Left ventricle myocardium inferior (tissue), 1 donor: ENCODE results near the gene GOLGA7B. TPM values are rescaled to one million over a fixed set of nuclear protein-coding genes. Genes with fewer than 3 reads are reported as not detected.

Experiments
- DNase-seq: peaks from one replicate; pipeline ENCODE4 v3.0.0-alpha.2; 2020
- H3K27ac ChIP-seq: fragments of 200-600 bp; replicated peaks from 2 replicates; pipeline ENCODE4 v1.8.0; 2021
- H3K27me3 ChIP-seq: fragments of 200-600 bp; 2 replicates; pipeline ENCODE4 v1.8.0; 2021; ENCODE audit warnings: low read depth
- H3K36me3 ChIP-seq: fragments of 200-600 bp; 2 replicates; pipeline ENCODE4 v1.8.0; 2021
- H3K4me1 ChIP-seq: fragments of 200-600 bp; 2 replicates; pipeline ENCODE4 v1.8.0; 2021
- H3K4me3 ChIP-seq: fragments of 200-600 bp; 2 replicates; pipeline ENCODE4 v1.8.0; 2021; ENCODE audit warnings: mild to moderate bottlenecking, moderate library complexity
- H3K9me3 ChIP-seq: fragments of 200-600 bp; replicated peaks from 2 replicates; pipeline ENCODE4 v1.8.0; 2021
- CTCF ChIP-seq: fragments of 200-600 bp; IDR thresholded peaks from 2 replicates; pipeline ENCODE4 v1.8.0; 2021; ENCODE audit warnings: antibody characterized with exemption, mild to moderate bottlenecking, borderline replicate concordance
- intact Hi-C: fragments of 100-400 bp; cut with micrococcal nuclease; formaldehyde crosslinking; loops from one replicate; pipeline ENCODE4 v1.11.0; 2022
- total RNA-seq: library from RNA; stranded (reverse); fragmentation: NEBNext Ultra II Directional; extraction: Animal tissue kit (Norgen Biotek cat#: 25700); gene quantifications from one replicate; pipeline ENCODE4 v1.2.1, GENCODE V29; 2021
- donor health status: DM: no; HTN: yes; CAD: no; lungs with severe emphysema.

The GOLGA7B gene
- total RNA-seq, 1 donor from 2014 or later = 0.60 TPM

GRCh38 chr10:97889461-97890265, 40.0 kb downstream of the GOLGA7B start:
- H3K36me3 ChIP-seq = no peaks in the 10 kb centered on the region
- peaks cover 7% of the 10 kb centered on the region for H3K4me1 ChIP-seq
- H3K4me3 ChIP-seq = no peak overlapping the region
- no peak for TF ChIP-seq CTCF
- H3K9me3 ChIP-seq = no peaks in the 10 kb centered on the region
- intact Hi-C loops = no loop called here
- no peak for DNase-seq
- H3K27me3 ChIP-seq = no peaks in the 10 kb centered on the region
- H3K27ac ChIP-seq = no peak overlapping the region

- H3K4me1 ChIP-seq = peaks cover 12% of the 10 kb centered on the region
- DNase-seq = no peak
- H3K36me3 ChIP-seq = no peaks in the 10 kb centered on the region
- H3K9me3 ChIP-seq = no peaks in the 10 kb centered on the region
- H3K27ac ChIP-seq = no peak overlapping the region
- no peaks in the 10 kb centered on the region for H3K27me3 ChIP-seq
- intact Hi-C loops = no loop called here
- TF ChIP-seq CTCF = no peak
- H3K4me3 ChIP-seq = no peak overlapping the region
Measured at GRCh38 chr10:97891497-97892167, 42.0 kb downstream of the GOLGA7B start.

GRCh38 chr10:97892506-97892905, 42.9 kb downstream of the GOLGA7B start:
- no peak overlapping the region for H3K4me3 ChIP-seq
- no peak for DNase-seq
- peaks cover 12% of the 10 kb centered on the region for H3K4me1 ChIP-seq
- no peak for TF ChIP-seq CTCF
- intact Hi-C loops = no loop called here
- H3K27ac ChIP-seq = no peak overlapping the region
- no peaks in the 10 kb centered on the region for H3K27me3 ChIP-seq
- H3K9me3 ChIP-seq = no peaks in the 10 kb centered on the region
- H3K36me3 ChIP-seq = no peaks in the 10 kb centered on the region

GRCh38 chr10:97892939-97893338, 43.3 kb downstream of the GOLGA7B start:
- Histone ChIP-seq H3K36me3 (no peaks in the 10 kb centered on the region), H3K4me3 (no peak overlapping the region), H3K27me3 (no peaks in the 10 kb centered on the region), H3K27ac (no peak overlapping the region), H3K4me1 (peaks cover 12% of the 10 kb centered on the region), H3K9me3 (no peaks in the 10 kb centered on the region)
- DNase-seq = no peak
- no peak for TF ChIP-seq CTCF
- intact Hi-C loops = no loop called here

- H3K27me3 ChIP-seq = no peaks in the 10 kb centered on the region
- intact Hi-C loops = no loop called here
- no peaks in the 10 kb centered on the region for H3K36me3 ChIP-seq
- peaks cover 20% of the 10 kb centered on the region for H3K4me1 ChIP-seq
- no peak for DNase-seq
- H3K9me3 ChIP-seq = no peaks in the 10 kb centered on the region
- no peak overlapping the region for H3K27ac ChIP-seq
- no peak for TF ChIP-seq CTCF
- H3K4me3 ChIP-seq = no peak overlapping the region
Measured at GRCh38 chr10:97894092-97894491, 44.4 kb downstream of the GOLGA7B start.
